NCI-H1436 treated with DMSO at 0.1 percent for 48 hours (cell line): Measurements from ENCODE around the gene MAU2.

Experiments
- DNase-seq: peaks from one replicate; lab custom pipeline; 2025; lab: John Stamatoyannopoulos, UW

MAU2 gene

DNA sequence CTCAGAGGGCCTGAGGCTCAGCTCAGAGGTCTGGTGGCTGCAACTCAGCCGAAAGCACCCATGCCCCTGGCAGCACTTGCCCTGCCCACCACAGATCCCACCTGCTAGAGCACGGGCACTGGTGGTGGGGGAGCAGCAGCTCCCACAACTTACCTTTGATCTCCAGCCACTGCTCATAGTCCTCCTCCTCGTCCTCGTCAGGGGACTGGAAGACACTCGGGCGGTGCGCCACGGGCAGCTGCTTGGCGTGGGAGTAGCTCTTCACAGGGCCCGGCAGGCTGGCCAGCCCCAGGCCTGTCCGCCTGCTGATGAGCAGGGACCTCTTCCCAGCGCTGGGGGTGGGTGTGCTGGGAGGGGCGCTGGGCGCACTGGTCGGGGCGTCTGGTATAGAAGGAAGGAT, 14.9 kb upstream of the MAU2 start:
- DNase-seq: no peak

DNA sequence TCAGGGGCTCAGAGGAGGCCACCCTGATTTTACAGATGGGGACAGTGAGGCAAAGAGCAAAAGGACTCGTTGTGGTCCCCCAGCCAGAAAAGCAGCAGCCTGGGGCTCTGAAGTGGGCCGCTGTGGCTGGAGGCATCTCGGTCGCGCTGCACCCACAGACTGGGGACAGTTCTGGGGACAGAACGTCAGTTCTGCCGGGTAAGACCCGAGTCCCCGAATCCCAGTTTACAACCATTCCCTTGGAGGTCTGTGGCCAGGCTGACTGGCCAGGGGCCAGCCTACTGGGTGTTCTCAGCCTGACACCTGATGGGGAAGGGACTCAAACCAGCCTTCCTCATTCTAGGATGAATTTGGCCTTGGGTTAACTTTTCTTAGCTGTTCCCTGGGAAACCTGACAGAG, 14.4 kb upstream of the MAU2 start:
- DNase-seq: no peak

DNA sequence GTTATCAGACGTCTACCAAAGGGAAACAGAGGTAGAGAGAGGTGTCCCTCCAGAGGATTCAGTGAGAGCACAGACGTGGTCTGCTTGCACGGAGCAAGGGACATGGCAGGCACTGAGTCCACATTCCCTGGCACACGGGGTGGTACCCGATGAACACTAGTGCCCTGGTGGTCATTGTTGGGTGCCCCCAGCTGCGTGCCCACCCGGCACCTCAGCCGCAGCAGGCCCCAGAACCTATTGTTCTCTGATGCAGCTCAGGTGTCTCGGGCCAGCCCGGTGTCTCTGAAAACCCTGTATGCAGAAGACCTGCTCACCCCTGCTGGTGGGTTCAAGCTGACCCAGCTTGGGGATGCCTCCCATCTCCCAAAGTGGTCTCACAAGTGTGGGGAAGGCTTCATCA, 12.3 kb upstream of the MAU2 start:
- DNase-seq: no peak

DNA sequence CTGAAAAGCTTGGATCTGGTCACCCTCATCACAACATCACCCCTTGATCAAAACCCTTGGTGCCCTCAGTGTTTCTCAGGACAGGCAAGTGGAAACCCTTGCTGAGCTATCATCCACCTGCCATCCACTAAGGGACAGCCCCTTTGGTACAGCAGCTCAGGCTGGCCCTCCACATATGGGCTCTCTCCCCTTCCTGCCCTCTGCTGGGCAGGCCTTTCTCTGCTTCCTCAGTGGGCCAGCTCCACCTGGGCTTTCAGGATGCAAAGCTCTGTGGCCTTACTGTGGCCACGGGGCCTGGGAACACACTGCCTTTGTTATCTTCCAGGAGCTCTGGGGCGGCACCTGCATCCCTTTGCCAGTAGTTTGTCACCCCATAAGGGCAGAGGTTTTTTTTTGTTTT, 5.2 kb upstream of the MAU2 start:
- no peak for DNase-seq

DNA sequence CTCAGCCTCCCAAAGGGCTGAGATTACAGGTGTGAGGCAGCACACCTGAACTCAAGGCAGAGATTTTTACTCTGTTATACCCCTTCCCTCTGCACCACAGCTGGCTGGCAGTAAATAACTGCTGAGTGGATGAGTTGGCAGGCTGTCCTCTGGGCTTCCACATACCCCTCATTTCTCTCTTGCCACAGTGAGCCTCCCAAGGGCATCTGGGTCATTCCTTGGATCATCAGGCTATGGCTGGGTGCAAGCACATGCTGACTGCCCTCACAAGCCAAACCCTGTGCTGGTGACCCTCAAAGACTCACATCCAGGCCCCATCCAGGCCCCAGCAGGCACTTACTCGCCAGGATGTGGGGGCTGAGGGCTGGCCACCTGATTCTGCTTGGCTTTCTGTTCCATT, 4.5 kb upstream of the MAU2 start:
- DNase-seq: no peak

DNA sequence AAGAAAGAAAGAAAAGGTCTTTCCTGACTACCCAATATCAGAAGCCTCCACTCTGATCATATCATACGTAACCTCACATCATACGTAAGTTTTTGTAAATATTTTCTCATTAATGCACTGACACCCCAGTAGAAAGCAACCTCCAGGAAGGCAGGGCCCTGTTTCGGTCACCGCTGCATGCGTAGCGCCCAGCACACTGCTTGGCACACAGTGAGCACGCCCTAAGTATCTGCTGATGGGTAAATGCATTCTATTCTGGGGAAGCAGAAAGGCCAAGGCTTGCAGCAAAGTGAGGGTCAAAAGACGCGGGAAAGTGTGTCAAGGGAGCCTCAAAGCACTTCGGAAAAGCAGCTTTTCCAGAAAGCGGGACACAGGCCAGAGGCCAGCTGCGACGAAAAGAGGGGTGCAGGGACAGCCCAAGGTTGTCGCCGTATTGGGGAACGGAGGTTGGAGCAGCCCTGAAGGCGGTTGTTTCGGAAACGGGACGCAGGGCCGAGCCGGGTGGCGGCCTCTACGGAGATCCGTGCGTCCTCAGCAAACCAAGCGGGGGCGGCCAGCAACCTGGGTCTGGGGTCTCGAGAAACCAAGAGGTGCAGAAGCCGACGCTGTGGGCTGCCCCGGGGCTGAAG, 783 bp upstream of the MAU2 start:
- no peak for DNase-seq

DNA sequence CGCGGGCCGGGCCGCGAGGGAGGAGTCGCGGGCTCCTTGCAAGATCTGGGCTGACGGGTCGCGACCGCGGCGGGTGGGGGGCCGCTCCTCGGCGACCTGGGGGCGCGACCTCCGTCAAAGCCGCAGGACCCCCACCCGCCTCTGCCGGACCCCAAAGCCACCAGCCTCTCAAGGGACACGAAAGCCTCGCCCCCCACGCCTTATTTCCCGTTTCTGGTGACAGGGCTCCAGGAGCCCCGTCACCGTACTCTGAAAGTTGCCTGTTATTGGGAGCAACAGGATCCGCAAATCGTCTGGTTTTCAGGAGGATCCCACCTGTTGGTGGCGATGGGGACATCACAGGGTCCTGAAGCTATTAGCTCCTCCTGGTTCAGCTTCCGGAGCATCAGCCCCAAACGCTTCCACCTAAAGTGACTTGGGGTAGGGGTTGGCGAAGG, 530 bp downstream of the MAU2 start:
- no peak for DNase-seq

DNA sequence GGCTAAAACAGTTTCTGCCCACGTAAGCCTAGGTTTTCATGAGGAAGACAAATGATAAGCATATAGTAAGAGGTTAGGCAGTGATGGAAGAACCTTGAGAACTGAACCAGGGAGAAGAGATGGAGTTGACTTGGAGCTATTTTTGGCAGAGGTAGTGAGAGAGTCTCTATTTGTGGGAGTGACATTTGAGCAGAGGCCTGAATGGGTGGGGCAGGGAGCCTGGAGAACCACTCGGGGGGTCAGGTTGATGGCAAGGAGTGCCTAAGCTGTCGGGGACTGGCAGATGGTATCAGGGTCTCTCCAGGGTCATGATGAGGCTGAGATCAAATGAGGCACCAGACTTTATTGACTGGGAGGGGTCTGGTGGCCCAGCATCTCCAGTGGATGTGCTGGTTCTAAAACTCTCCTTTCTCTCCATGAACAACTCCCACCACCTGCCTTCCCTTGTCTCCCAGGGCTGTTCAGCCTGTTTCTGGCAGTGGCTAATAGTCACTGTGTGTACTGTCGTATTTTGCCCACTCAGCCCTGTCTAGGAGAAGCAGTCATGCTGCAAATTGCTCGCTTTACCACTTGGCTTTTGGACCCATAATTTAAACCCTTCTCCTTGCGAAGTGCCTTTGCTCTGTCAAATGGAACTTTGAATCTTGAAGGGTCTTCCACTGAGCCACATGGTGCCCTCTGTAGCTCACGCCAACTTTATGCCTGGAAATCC, 3.6 kb downstream of the MAU2 start:
- no peak for DNase-seq

DNA sequence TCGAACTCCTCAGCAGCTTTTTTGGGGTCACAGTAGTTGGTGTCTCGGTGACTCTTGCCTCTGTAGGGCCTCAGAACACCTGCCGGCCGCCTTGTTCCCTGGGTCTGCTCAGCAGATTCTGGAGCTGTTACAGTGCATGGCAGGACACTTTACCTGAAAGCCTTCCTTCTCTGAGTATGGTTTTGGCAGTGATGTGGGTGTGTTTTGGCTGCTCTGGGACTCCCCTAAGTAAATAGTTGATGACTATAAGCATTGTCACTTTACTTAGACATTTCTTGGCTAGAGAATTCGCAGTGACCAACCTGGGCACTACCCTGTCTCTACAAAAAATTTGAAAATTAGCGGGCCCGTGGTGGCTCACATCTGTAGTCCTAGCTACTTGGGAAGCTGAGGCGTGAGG, 7.0 kb downstream of the MAU2 start:
- DNase-seq: no peak

DNA sequence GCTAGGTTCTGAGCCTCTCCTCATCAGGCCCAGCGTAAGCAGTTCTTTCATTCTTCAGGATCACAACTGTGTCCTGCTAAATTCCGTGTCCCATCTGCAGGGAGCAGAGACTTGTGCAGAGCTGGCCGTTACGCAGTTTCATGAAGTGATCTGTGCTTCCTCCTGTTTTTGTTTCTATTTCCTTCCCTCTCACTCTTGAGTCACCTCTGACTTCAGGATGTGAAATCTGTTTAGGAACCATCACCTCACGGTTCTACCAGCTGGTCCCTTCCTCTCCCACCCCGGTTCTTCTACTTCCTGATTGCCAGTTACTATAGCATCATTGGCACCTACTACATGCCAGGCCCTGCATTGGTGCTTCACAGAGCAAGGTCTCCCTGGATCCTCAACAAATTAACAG, 8.5 kb downstream of the MAU2 start:
- DNase-seq: no peak

DNA sequence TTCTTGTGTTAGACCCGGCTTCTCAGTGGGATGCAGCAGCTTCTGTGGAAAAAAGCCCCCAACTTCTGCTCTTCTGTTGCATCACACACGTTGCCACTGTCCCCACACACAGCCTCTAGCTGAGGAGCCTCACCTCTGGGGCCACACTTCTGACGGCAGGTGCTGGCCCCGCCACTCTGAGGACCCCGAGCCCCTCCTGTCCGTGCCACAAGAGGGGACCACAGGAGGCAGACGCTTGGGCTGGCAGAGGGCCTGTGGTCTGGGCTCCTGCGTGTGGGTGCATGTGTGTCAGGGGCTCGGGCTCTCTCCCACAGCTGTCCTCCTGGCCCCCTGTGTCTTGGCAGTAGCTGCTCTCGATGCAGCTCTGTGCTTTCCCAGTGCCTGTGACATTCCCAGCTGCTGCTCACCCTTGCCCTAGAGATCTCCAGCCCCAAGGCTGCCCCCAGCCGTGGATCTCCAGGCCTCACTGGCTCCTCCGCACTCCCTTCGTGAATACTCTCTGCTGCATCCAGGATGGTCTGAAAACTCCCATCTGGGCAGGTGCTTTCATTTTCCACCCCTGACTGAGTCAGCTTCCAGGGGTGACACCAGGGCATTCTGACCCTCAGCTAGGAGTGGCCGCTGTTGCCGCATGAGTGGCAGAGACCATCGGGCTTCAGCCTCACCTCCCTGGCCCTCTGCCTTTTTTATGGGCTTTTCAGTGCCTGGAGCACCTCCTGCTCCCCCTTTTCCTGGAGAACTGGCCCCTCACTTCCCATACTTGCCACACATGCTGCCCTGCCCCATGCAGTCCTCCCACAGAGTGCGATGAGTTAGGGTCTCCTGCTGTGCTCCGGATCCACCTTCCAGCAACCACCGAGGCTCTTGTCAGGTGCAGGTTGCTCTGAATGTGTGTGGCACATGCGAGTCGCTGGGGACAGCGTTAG, 13.7 kb downstream of the MAU2 start:
- no peak for DNase-seq

DNA sequence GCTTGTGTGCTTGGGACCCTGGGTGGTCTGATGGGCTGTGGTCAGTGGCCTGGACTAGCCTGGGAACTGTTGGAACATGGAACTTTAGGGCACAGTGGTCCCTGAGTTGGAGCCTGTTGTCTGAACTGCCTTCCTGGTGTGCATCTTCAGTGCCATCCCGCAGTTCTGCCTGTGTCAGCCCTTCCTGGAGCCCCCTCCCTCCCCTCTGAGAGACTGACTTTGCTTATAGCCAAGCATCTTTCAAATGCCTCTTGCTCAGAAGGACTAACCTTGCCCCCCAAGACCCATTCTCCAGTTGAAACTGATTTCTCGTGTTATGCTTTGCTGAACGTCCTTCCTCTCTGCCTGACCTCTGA, 14.3 kb downstream of the MAU2 start:
- no peak for DNase-seq

DNA sequence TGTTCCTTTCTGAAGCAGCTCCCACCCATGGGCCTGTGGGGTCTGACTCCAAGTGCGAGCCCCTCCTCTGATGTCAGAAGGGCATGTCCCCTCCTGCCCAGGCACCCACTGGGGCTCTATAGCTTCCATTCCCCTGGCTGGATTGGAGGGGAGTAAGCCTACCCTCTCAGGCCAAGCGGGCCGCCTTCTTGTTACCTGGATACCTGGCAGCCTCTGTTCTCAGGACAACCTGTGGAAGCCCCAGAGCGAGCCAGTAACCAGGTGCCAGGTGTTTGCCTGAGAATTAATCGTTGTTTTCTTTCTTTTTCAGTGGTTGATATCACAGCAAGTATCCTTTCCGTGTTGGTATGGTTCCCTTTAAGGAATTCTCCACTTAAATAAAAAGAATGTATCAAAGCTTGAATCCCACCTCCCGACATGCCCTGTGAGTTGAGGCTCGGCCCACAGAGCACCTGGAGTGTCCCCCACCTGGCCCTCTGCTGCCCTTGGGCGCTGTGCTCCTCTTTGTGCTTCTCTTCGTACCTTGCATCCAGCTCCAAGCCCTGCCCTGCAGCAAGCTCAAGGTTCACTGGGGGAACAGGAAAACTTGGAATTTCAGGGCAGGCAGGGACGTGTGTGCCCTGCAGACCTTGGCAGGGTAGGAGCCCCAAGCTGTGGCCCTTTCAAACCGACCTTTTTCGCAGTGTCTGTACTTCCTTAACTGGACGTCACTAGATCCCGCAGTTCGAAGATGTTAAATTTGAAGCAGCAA, 15.0 kb downstream of the MAU2 start:
- no peak for DNase-seq

DNA sequence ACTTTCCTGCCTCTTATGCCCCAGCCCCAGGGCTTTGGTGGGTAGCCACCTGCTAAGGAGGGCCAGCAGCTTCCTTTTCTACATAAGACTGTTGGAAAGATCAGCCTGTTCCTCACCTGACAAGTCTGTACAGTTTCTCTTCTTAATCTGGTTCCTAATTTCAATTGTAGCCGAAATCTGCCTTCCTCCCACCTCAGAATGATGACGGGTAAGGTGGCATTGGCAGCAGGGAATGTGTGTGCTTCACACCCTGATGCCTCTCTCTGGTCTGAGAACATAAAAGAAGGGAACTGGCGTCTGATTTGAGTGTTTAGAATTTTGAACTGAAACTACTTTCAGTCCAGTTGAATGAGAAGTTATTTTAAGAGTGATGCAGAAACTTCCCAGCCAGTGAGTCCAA, 16.0 kb downstream of the MAU2 start:
- no peak for DNase-seq

DNA sequence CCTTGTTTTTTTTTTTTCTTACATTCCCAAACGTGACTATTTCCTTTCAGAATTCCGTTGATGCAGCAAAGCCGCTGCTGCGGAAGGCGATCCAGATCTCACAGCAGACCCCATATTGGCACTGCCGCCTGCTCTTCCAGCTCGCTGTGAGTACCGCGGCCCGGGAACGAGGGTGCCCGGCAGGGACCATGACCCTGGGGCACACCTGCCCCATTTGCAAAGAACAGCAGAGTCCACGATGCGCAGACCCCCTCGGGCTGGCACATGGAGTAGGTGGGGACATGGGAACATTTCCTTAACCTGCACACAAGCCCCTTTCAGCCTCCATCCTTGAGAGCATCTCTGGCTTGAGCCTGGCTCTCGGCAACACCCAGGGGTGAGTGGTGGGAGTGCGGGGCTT, 16.5 kb downstream of the MAU2 start:
- DNase-seq: no peak

DNA sequence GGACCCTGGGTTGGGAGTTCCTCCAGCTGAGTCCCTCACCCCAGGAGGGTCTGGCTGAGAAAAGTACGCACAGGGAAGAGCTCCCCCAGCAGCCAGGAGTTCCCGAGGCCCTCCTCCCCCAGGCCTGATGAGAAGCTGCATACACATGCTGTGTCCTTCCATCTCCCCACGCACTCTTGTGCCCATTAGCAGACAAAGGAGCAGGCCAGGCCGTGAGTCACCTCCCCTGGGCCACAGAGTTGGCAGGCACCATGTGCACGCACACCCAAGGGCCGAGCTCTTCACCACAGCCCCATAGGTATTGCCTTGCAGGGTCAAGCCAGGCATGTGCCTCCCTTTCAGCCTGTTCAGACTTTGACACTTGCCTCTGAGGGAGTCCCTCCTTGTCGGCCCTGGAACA, 17.5 kb downstream of the MAU2 start:
- no peak for DNase-seq

DNA sequence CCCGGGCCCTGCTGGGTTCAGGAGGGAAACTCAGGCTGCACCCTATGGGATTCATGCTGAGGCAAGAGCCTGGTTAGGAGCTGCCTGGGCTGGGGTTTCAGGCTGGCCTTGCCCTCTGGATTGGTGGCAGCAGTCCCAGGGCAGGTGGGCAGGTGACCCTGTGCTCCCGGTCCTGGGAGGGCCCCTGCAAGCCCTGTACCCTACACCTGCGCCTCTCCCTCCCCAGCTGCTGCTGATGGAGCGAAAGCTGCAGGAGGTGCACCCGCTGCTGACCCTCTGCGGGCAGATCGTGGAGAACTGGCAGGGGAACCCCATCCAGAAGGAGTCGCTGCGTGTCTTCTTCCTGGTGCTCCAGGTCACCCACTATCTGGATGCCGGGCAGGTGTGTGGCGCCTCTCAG, 20.4 kb downstream of the MAU2 start:
- DNase-seq: no peak

DNA sequence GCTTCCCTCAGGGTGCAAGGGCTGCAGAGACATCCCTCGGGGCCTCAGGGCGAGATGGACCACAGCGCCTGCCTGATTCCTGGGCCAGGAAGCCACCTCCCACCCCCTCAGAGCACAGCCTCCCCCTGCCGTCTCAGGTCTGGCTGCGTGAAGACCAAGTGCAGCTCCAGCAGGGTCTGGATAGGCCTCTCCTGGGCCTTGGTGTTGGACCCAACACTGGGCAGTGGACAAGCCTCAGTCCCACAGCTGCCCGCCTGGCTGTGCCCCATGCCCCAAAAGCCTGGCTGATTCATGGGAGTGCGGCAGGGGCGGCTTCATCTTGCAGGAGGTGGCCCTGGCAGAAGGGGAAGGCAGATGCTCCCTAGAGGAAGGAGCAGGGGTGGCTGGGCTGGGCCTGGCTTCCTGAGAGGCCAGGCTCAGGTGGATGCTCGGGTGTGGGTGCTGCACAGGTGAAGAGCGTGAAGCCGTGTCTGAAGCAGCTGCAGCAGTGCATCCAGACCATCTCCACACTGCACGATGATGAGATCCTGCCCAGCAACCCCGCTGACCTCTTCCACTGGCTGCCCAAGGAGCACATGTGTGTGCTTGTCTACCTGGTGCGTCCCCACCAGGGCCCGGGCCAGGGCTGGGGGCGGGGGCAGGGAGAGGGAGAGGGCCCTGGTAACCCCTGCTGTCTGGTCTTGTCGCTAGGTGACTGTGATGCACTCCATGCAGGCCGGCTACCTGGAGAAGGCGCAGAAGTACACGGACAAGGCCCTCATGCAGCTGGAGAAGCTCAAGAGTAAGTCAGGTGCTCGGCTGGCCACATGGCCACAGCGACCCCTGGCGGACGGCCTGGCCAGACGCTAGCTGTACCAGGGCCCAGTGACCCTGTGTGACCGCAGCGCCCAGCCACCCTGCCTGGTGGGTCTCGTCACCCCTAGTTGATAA, 21.7 kb downstream of the MAU2 start:
- DNase-seq: no peak

DNA sequence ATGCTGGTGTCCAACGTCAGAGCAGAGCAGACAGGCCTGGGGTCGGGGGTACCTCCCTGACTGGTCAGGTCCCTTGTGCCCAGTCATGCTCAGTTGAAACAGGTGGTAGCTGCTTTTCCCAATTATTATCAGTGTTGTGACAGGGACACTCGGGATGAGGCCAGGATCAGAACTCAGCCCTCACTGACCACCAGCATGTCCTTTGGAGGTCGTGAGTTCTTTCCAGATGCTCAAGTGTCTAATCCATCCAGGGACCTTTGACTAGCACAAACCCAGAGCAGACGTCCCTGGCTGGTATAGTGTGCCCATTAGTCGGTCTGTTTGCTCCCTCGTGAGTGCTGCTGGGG, 22.4 kb downstream of the MAU2 start:
- no peak for DNase-seq

DNA sequence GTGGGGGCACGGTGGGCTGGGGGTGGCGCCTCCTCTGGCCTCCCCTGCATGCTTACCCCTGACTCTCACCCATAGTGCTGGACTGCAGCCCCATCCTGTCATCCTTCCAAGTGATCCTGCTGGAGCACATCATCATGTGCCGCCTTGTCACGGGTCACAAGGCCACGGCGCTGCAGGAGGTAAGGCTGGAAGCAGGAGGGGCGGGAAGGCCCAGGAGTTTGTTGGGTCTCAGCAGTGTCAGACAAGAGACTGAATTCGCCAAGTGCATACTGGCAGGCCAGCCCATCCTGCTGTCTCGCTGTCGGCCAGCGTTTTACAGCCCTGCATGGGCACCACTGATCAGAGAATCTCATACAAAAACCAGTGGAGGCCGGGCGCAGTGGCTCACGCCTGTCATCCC, 23.1 kb downstream of the MAU2 start:
- no peak for DNase-seq

DNA sequence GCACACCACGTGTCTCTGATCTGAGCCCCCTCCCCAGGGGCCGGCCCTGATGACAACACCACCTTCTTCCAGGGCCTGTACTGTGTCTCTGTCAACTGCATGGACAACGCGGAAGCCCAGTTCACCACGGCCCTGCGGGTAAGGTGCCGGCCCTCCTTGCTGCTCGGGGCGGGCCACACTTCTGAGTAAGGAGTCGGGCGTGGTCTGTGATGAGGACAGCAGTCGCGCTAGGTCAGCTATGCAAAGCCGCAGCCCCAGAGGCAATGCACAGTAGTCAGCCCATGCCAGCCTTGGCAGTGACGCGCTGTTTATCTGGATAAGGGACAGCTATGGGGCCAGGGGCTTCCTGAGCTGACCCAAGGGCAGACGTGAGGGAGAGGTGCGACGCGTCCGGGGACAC, 24.6 kb downstream of the MAU2 start:
- DNase-seq: no peak
